Retinal pigment epithelial cell (primary cell): ENCODE results near the gene HOXD3.

Experiments
- DNase-seq: peaks from one replicate; pipeline ENCODE4 v3.0.0-alpha.2; 2010; ENCODE audit warnings: low read depth
- H3K4me3 ChIP-seq: 2 replicates; pipeline ENCODE4 v1.5.1; 2011; ENCODE audit warnings: mild to moderate bottlenecking, low read length, control low read depth, moderate library complexity
- TF ChIP-seq, protein P1 (sequence below): conservative IDR thresholded peaks from 2 replicates; pipeline ENCODE4 v1.5.1; 2011; ENCODE audit warnings: low read depth, low read length, control low read depth, inconsistent platforms

HOXD3 gene

DNA sequence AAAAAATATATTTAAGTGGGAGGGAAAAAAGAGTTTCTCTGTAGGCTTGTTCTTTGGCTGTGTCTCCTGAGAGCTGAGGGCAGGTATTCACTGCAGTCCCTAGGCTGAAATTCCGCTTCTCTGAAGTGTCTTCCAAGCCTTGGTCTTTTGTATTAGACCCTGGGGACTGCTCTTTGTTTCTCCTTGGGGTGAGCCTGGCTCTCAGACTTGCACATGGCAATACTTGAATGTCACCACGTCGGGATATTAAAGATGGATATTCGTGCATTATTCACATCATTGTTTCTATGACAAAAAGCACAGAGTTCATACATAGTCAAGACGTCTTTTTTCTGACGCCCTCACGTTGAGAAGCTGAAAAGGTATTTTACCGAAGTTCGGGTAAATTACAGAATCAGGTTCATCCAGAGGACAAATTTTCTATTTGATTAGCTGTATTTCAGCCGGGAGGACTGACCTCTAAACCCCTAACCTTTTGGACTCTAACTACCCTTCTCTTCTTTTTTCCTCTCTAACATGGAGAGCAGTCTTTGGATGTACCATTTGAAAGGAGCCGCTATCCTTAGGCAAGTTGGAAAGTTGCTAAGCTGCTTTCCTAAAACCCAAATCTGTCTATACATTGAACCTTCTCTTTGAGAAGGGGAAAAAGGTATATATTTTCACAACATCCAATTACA lies 2.4 kb upstream of the HOXD3 start:
- TF ChIP-seq, protein P1, sequence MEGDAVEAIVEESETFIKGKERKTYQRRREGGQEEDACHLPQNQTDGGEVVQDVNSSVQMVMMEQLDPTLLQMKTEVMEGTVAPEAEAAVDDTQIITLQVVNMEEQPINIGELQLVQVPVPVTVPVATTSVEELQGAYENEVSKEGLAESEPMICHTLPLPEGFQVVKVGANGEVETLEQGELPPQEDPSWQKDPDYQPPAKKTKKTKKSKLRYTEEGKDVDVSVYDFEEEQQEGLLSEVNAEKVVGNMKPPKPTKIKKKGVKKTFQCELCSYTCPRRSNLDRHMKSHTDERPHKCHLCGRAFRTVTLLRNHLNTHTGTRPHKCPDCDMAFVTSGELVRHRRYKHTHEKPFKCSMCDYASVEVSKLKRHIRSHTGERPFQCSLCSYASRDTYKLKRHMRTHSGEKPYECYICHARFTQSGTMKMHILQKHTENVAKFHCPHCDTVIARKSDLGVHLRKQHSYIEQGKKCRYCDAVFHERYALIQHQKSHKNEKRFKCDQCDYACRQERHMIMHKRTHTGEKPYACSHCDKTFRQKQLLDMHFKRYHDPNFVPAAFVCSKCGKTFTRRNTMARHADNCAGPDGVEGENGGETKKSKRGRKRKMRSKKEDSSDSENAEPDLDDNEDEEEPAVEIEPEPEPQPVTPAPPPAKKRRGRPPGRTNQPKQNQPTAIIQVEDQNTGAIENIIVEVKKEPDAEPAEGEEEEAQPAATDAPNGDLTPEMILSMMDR: no peak
- no peak for DNase-seq
- no peak overlapping the region for H3K4me3 ChIP-seq

DNA sequence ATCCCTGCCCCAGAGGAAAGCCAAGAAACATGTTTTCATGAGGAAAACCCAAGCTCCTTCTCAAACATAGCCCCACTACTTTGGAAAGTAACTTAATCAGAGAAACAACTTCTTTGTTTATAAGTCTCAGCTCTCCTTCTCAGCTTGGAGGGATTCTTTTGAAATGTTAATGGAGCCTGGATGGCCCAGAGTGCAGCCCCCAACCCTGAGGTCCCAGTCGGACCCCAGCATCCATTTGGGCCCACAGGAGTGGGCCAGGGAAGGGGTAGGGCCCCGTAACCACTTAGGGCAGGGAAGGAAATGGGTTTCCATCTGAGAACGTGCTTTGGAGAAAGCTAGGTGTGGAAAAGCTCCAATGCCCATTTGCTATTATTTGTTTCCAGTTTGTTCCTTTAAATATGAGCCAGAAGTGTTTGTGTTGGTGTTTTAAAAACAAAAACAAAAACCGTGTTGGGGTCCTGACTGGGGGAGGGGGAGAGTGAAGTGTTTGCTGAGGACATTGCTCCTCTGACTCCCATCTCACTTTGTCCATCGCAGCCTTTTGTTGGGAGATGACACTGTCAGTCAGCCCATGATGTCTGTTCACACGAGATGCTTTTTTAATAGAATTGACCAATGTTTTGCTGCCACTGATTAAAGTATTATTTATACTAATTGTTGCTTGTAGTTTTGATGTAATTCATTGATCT lies 1.6 kb upstream of the HOXD3 start:
- DNase-seq: no peak
- no peak overlapping the region for H3K4me3 ChIP-seq
- TF ChIP-seq, protein P1: no peak

DNA sequence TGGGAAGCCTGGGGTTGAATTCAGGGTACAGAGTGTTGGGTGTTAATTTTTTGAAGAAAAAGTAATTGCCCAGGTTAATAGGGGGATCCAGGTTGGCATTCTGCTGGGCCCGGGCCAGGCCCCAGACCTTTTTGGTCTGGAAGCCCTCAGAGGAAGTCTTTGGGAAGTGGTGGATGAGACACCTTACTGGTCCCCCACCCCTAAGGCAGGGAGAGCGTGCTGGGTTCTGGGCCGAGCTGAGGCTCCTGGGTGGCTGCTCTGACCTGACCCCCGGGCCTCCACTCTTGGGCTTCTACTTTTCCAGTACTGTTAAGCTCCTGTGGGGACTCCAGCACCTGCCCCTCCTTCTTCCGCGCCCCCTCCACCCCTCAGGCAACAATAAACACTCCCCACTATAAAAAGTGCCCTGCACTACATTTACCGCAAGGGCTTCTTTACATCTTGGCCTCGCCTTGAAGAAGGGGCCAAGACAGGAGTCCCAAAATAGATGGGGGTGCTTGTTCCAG lies 753 bp upstream of the HOXD3 start:
- no peak for DNase-seq
- no peak overlapping the region for H3K4me3 ChIP-seq
- TF ChIP-seq, protein P1: no peak

DNA sequence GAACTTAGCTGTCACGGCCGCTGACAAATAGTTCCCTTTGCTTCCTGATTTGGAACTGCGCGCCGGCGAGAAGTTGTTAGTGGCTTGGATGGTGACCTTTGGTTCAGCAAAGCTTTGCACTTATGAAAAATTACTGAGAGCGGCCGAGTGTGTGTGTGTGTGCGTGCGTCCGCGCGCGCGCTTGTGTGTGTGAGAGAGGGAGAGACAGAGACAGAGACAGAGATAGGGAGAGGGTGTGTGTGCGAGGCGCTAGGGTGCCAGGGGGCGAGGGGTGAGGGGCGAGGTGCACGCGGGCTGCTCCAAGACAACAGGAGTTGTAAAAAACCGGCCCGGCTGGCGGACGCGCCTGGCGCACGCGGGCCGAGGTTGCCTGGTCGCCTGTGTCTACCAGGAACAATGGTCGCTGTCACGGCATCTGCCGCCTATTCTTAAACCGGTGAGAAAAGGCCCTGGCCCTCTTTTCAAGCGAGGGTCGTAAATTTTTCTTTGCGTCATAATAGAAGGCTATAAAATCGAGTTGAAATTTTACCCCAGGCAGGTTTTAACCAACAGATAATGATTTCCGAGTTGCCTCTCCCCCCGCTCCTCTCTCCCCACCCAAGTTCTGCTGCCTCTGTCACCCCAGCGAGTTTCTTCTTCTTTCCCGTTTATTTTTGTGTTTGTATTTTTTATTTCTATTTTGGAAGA lies 535 bp downstream of the HOXD3 start:
- no peak for DNase-seq
- H3K4me3 ChIP-seq: no peak overlapping the region
- TF ChIP-seq, protein P1: no peak

DNA sequence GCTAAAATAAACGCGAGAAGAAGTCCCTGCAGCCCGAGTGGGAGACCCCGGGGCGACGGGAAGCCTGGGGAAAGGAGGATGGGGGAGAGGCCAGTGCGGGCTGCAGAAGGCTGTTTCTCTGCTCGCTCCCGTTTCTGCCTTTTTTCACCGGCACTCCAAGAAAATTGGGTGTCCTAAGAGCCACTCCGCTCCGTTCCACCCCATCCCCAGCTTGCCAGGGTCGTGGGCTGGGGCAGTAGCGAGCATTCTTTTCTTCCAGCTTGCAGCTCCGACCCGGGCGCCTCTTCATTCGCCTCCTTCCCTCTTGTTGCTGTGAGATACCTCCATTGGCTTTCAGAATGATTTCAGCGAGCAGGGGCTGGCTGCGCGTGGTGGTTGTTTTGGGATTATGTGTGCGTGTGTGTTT lies 1.1 kb downstream of the HOXD3 start:
- TF ChIP-seq, protein P1: no peak
- no peak overlapping the region for H3K4me3 ChIP-seq
- DNase-seq: no peak

DNA sequence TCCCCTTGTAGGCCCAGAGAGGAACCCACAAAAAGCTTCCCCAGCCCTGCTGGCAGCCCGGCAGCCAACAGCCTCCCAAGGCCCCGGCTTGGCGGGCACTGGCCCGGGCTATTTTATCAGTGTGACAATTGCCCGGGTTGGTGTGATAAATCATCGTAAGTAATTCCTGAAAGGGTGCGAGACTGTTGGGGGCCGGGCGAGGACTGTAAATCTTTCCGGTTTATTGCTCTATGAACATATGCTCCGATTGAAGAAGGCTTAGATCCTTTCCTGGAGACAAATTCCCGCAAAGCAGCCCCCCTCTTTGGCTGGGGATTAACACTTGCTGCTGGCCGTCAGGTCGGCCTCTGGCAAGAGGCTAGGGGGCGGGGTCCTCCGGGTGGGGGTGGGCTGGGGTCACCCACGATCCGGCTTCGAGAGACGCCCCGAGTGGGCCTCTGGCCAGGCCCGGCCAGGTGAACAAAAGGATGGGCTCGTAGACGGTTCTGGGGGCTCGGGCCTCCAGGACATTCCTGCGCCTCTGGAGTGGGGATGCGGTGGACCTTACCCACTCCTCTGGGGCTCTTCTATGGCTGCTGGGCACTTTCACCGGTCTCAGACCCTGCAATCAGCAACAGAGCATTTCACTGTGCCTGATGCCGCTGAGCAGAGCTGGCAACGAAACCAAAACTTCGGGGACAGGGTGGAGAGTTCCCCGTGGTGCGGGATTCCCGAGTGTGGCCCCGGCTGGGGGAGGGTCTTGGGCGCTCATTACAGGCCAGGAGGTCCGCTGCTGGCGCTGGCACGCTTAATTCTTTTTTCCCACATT lies 2.0 kb downstream of the HOXD3 start:
- H3K4me3 ChIP-seq: no peak overlapping the region
- TF ChIP-seq, protein P1: no peak
- DNase-seq: no peak
